ENCODE results near the gene NHS. TPM values are rescaled to one million over a fixed set of nuclear protein-coding genes. Genes with fewer than 3 reads are reported as not detected.

NHS gene
- total RNA-seq, 1 donor from 2014 or later, result 6.6 TPM

DNA sequence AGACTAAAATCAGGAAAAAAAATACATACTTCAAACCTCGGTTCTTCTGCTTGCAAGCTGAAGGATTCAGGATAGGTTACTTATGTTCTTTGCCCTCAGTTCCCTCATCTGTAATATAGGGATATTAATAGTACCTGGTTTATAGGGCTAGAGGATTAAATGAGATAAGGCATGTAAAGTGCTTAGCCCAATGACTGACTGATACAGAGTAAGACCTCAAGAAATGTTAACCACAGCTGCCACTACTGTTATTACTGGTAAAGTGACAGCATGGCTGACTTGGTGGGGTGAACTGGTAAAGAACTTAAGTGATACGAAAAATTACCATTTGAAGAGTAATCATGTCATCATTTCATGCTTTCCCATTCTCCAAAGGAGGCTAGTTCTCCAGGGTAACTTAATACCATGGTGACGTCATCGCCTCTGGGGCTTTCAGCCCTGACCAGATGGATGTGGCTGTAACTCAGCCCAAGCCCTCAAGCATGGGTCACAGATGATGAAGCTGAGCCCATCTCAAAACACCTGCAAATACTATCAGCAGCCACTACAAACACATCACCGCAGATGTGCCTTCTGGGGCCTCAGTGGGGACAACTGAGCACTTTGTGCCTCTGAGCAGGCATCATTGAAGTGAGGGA, 317.8 kb downstream of the NHS start:
- Histone ChIP-seq H4K20me1 (ENCODE audit: insufficient read depth, low read length) (no peaks in the 10 kb centered on the region), H3K9ac (ENCODE audit: low read length) (no peak overlapping the region), H3K4me3 (ENCODE audit: insufficient read depth, low read depth, low read length) (no peak overlapping the region), H3K79me2 (ENCODE audit: insufficient read depth, low read length) (no peaks in the 10 kb centered on the region), H3K36me3 (ENCODE audit: insufficient read depth, low read length) (no peaks in the 10 kb centered on the region), H3K9me3 (ENCODE audit: insufficient read depth, low read depth, low read length) (no peaks in the 10 kb centered on the region), H3K4me2 (ENCODE audit: low read length) (no peak overlapping the region), H3K27ac (ENCODE audit: low read depth, low read length) (no peak overlapping the region), H2AFZ (ENCODE audit: low read depth, low read length) (no peak overlapping the region), H3K27me3 (ENCODE audit: insufficient read depth, low read length) (no peaks in the 10 kb centered on the region), H3K4me1 (ENCODE audit: insufficient read depth, low read length) (no peaks in the 10 kb centered on the region)
- TF ChIP-seq EZH2 (IDR thresholded peaks at IDR 0.05; ENCODE audit: insufficient read depth, low read length), result no peak
- TF ChIP-seq, protein P1, sequence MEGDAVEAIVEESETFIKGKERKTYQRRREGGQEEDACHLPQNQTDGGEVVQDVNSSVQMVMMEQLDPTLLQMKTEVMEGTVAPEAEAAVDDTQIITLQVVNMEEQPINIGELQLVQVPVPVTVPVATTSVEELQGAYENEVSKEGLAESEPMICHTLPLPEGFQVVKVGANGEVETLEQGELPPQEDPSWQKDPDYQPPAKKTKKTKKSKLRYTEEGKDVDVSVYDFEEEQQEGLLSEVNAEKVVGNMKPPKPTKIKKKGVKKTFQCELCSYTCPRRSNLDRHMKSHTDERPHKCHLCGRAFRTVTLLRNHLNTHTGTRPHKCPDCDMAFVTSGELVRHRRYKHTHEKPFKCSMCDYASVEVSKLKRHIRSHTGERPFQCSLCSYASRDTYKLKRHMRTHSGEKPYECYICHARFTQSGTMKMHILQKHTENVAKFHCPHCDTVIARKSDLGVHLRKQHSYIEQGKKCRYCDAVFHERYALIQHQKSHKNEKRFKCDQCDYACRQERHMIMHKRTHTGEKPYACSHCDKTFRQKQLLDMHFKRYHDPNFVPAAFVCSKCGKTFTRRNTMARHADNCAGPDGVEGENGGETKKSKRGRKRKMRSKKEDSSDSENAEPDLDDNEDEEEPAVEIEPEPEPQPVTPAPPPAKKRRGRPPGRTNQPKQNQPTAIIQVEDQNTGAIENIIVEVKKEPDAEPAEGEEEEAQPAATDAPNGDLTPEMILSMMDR (IDR thresholded peaks at IDR 0.05; ENCODE audit: insufficient read depth, low read depth, low read length), result no peak
- peaks cover 5% of the 10 kb centered on the region for H3K4me1 Mint-ChIP-seq (ENCODE audit: low read depth, unreplicated experiment)
- no peaks in the 10 kb centered on the region for H3K9me3 Mint-ChIP-seq (ENCODE audit: unreplicated experiment)
- DNase-seq (ENCODE audit: low read depth), result peak; percentile 68
- H3K4me3 Mint-ChIP-seq (ENCODE audit: unreplicated experiment), result no peak overlapping the region
- H3K36me3 Mint-ChIP-seq (ENCODE audit: low read depth, unreplicated experiment), result no peaks in the 10 kb centered on the region
- FAIRE-seq, result no peak
- H3K27me3 Mint-ChIP-seq (ENCODE audit: low read depth, unreplicated experiment), result no peaks in the 10 kb centered on the region
- no peak overlapping the region for H3K27ac Mint-ChIP-seq (ENCODE audit: unreplicated experiment)

DNA sequence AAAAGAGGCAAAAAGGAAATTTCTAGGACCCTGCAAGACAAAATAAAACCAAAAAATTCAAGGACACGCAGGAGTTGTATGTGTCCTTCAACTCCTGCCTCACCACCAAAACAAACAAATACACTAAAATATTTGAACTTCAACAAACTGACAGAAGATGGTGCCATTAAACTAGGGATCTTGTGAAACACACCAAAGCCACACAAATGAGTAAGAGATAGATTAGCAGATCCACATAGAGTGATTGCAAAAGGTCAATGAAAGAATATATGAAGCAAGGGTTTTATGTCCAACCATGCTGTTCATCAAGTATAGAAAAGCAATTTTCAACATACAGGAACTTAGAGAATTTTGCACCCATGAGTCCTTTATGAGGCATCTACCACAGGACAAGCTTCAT, 322.2 kb downstream of the NHS start:
- Mint-ChIP-seq H3K4me3 (ENCODE audit: unreplicated experiment) (no peak overlapping the region), H3K36me3 (ENCODE audit: low read depth, unreplicated experiment) (no peaks in the 10 kb centered on the region), H3K27me3 (ENCODE audit: low read depth, unreplicated experiment) (no peaks in the 10 kb centered on the region), H3K9me3 (ENCODE audit: unreplicated experiment) (no peaks in the 10 kb centered on the region), H3K27ac (ENCODE audit: unreplicated experiment) (no peak overlapping the region), H3K4me1 (ENCODE audit: low read depth, unreplicated experiment) (no peaks in the 10 kb centered on the region)
- Histone ChIP-seq H4K20me1 (ENCODE audit: insufficient read depth, low read length) (no peaks in the 10 kb centered on the region), H3K79me2 (ENCODE audit: insufficient read depth, low read length) (no peaks in the 10 kb centered on the region), H2AFZ (ENCODE audit: low read depth, low read length) (no peak overlapping the region), H3K4me1 (ENCODE audit: insufficient read depth, low read length) (no peaks in the 10 kb centered on the region), H3K27ac (ENCODE audit: low read depth, low read length) (no peak overlapping the region), H3K36me3 (ENCODE audit: insufficient read depth, low read length) (no peaks in the 10 kb centered on the region), H3K4me2 (ENCODE audit: low read length) (no peak overlapping the region), H3K27me3 (ENCODE audit: insufficient read depth, low read length) (no peaks in the 10 kb centered on the region), H3K9ac (ENCODE audit: low read length) (no peak overlapping the region), H3K4me3 (ENCODE audit: insufficient read depth, low read depth, low read length) (no peak overlapping the region), H3K9me3 (ENCODE audit: insufficient read depth, low read depth, low read length) (no peaks in the 10 kb centered on the region)
- TF ChIP-seq, protein P1 (IDR thresholded peaks at IDR 0.05; ENCODE audit: insufficient read depth, low read depth, low read length), result no peak
- TF ChIP-seq EZH2 (IDR thresholded peaks at IDR 0.05; ENCODE audit: insufficient read depth, low read length), result no peak
- FAIRE-seq (peak; percentile 59), DNase-seq (ENCODE audit: low read depth) (peak; percentile 10)

DNA sequence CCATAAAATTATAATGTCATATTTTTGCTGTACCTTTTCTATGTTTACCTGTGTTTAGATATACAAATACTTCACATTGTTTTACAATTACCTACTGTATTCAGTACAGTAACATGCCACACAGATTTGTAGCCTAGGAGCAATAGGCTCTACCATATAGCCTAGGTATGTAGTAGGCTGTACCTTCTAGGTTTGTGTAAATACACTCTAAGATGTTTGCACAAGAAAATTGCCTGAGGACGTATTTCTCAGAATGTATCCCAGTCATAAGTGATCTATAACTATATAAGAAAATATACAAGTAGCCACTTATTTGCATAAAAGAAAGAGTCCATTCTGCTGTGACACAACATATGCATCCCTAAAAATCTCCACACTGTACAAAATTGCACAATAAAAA, 326.0 kb downstream of the NHS start:
- no peaks in the 10 kb centered on the region for H3K4me1 Mint-ChIP-seq (ENCODE audit: low read depth, unreplicated experiment)
- DNase-seq (ENCODE audit: low read depth) (no peak), FAIRE-seq (no peak)
- no peaks in the 10 kb centered on the region for H3K9me3 Mint-ChIP-seq (ENCODE audit: unreplicated experiment)
- TF ChIP-seq, protein P1 (IDR thresholded peaks at IDR 0.05; ENCODE audit: insufficient read depth, low read depth, low read length), result no peak
- TF ChIP-seq EZH2 (IDR thresholded peaks at IDR 0.05; ENCODE audit: insufficient read depth, low read length), result no peak
- H2AFZ ChIP-seq (ENCODE audit: low read depth, low read length), result no peak overlapping the region
- no peaks in the 10 kb centered on the region for H3K36me3 Mint-ChIP-seq (ENCODE audit: low read depth, unreplicated experiment)
- no peaks in the 10 kb centered on the region for H3K79me2 ChIP-seq (ENCODE audit: insufficient read depth, low read length)
- H3K9me3 ChIP-seq (ENCODE audit: insufficient read depth, low read depth, low read length), result no peaks in the 10 kb centered on the region
- H3K4me3 Mint-ChIP-seq (ENCODE audit: unreplicated experiment), result no peak overlapping the region
- no peaks in the 10 kb centered on the region for H3K27me3 ChIP-seq (ENCODE audit: insufficient read depth, low read length)
- H3K27me3 Mint-ChIP-seq (ENCODE audit: low read depth, unreplicated experiment), result no peaks in the 10 kb centered on the region
- no peak overlapping the region for H3K4me2 ChIP-seq (ENCODE audit: low read length)
- no peak overlapping the region for H3K27ac Mint-ChIP-seq (ENCODE audit: unreplicated experiment)
- no peaks in the 10 kb centered on the region for H3K36me3 ChIP-seq (ENCODE audit: insufficient read depth, low read length)
- no peaks in the 10 kb centered on the region for H4K20me1 ChIP-seq (ENCODE audit: insufficient read depth, low read length)
- H3K27ac ChIP-seq (ENCODE audit: low read depth, low read length), result no peak overlapping the region
- H3K4me1 ChIP-seq (ENCODE audit: insufficient read depth, low read length), result no peaks in the 10 kb centered on the region
- H3K4me3 ChIP-seq (ENCODE audit: insufficient read depth, low read depth, low read length), result no peak overlapping the region
- no peak overlapping the region for H3K9ac ChIP-seq (ENCODE audit: low read length)
